GM19324 (cell line): ENCODE measurements around the gene CYP2D6.
"Not testable (repeated sequence)": the region's sequence is repeated elsewhere in the genome, so short reads cannot be mapped to it uniquely, and the experiment has no call there.

Source experiments
- ATAC-seq: cut with Tn5 transposase; IDR thresholded peaks from one replicate; pipeline ENCODE4 v1.9.1; 2021; ENCODE audit warnings: mild to moderate bottlenecking, moderate library complexity; ENCODE audit not compliant: unreplicated experiment, low FRiP score

The CYP2D6 gene

GRCh38 chr22:42138122-42138770 is 7.6 kb upstream of the CYP2D6 start:
- no peak for ATAC-seq

DNA sequence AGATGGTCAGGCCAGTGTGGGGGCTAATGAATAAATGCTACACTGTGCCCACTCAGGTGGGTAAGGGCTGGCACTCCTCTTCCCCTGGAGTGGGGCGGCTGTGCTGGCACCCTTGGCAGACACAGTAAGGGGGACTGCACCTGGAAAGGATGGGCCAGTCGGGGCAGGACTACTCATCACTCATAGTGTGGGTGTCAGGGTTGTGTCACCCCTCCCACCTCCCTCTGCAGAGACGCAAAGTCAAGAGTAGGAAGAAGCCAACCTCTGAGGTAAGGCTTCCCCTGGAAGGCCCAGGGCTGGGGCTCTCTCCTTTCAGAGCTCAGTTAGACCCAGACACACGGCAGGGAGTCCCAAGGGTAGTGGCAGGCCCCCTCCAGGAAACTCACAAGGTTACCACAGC is 5.1 kb upstream of the CYP2D6 start:
- ATAC-seq, result not testable (repeated sequence)

DNA sequence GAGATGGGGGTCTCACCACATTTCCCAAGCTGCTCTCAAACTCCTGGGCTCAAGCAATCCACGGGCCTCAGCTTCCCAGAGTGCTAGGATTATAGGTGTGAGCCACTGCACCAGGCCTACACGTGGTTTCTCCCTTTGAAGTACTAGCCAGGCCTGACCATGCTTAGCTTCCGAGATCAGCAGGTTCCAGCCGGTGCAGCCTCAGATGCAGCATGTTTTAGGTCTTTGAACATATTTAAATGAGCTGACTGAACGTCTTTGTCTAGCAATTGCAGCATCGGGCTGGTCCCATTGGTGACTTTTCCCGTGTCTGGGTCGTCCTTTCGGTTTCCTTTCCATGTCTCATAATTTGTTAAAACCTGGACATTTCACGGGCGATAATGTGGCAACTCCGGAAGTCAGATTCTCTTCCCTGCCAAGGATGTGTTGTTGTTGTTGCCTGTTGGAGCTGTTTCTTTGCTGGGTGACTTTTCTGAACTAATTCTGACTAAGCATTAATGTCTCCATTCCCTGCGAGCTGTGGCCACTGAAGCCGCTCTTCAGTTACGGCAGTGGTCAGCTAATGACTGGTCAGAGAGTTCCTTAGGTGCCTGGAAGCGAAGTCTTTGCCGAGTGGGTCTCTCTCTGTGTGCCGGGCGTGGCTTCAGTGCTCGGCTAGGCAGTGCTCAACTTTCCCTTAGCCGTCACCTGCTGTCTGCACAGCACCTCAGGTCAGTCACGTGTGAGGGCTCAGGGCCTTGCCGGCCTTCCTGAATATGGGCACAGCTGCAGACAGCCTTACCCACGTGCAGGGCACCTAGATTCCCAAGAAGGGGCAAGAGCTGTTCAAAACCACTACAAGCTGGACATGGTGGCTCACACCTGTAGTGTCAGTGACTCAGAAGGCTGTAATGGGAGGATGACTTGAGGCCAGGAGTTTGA is 3.8 kb upstream of the CYP2D6 start:
- ATAC-seq, result no peak

GRCh38 chr22:42132457-42132856 is 1.8 kb upstream of the CYP2D6 start:
- no peak for ATAC-seq

GRCh38 chr22:42131562-42131961 is 952 bp upstream of the CYP2D6 start:
- no peak for ATAC-seq

- not testable (repeated sequence) for ATAC-seq
These were observed 428 bp downstream of the CYP2D6 start for GRCh38 chr22:42130182-42130581.

DNA sequence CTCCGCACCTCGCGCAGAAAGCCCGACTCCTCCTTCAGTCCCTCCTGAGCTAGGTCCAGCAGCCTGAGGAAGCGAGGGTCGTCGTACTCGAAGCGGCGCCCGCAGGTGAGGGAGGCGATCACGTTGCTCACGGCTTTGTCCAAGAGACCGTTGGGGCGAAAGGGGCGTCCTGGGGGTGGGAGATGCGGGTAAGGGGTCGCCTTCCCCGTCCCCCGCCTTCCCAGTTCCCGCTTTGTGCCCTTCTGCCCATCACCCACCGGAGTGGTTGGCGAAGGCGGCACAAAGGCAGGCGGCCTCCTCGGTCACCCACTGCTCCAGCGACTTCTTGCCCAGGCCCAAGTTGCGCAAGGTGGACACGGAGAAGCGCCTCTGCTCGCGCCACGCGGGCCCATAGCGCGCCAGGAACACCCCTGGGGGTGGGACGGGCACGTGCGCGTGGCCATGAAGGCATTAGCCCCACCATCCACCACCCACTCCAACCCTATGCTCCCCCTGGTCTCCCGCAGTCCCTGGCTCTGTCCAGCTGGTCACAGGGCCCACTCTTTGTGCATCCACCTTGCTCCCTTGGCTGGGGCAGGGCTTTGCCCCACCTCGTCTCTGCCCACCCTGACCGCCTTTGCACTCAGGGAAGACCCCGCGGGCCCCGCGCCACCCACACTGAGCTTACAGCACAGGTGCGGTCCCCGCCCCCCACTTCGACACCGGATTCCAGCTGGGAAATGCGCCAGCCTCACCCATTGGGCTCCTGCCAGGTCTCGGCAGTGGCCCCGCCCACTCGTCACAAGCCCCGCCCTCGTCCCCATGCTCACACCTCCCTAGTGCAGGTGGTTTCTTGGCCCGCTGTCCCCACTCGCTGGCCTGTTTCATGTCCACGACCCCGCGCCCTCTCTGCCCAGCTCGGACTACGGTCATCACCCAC is 1.6 kb downstream of the CYP2D6 start:
- ATAC-seq, result not testable (repeated sequence)

GRCh38 chr22:42128007-42128406 is 2.6 kb downstream of the CYP2D6 start:
- ATAC-seq, result not testable (repeated sequence)

DNA sequence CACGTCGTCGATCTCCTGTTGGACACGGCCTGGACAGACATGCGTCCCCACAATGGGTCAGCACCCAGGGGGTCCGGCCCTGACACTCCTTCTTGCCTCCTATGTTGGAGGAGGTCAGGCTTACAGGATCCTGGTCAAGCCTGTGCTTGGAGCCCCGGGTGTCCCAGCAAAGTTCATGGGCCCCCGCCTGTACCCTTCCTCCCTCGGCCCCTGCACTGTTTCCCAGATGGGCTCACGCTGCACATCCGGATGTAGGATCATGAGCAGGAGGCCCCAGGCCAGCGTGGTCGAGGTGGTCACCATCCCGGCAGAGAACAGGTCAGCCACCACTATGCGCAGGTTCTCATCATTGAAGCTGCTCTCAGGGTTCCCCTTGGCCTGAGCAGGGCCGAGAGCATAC is 3.0 kb downstream of the CYP2D6 start:
- no peak for ATAC-seq

GRCh38 chr22:42123529-42123928 is 7.1 kb downstream of the CYP2D6 start:
- not testable (repeated sequence) for ATAC-seq

GRCh38 chr22:42120231-42121021 is 10.2 kb downstream of the CYP2D6 start:
- not testable (repeated sequence) for ATAC-seq

DNA sequence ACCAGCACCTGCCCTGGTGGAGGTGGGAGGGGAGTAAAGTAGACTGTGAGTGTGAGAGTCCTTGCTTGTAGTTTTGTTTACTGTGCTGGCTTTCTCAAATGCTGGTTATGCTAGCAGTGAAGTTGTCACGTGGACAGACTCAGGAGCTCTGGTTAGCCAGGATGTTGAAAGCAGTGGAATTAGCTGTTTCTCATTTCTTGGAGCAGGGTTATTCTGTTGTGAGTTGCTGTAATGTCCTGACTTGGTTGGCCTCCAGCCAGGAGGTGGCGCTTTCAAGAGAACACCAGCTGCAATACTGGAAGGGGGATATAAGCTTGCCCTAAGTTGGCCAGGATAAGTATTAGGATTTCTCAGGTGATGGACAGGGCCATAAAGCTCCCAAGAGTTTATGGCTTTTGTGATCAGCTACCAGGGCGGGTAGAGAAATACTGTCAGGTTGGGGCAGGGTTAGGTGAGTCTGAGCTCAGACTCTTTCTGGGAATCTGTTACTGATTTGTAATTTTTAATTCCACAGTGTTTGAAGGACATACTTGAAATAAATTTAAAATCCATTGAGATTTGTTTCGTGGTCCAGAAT is 13.7 kb downstream of the CYP2D6 start:
- ATAC-seq, result no peak

DNA sequence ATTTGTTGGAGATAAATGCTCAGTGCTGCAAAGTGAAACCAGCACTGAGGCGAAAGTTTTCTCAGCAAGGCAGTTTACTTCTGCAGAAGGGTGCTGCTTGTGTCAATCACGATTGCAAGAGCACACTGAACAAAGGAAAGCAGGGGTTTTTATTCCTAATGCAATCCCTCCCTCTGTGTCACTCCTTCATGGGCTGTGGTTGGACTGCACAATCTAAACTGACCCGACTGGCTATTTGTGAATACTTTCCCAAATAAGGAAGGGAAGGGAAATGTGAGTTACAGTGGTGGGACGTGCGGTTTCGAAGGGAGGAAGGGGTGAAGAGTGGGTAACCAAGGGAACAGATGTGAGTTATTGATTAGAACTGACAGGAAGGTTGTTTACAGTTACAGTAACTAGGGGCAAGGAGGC is 15.2 kb downstream of the CYP2D6 start:
- not testable (repeated sequence) for ATAC-seq

GRCh38 chr22:42114721-42115120 is 15.9 kb downstream of the CYP2D6 start:
- no peak for ATAC-seq

DNA sequence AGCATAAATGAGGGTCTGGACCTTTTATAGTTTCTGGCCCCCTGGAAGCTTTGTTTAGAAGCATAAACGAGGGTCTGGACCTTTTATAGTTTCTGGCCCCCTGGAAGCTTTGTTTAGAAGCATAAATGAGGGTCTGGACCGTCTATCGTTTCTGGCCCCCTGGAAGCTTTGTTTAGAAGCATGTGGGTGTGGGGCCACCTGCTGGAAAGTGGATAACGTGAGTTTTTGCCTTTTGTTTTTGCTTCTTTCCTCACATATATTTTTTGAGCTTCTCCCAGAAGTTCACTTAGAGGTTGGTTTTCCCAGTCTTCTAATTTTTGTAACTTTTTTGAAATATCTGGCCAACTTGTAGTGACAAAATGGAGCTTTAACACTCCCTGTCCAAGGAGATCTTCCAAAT is 17.8 kb downstream of the CYP2D6 start:
- not testable (repeated sequence) for ATAC-seq

DNA sequence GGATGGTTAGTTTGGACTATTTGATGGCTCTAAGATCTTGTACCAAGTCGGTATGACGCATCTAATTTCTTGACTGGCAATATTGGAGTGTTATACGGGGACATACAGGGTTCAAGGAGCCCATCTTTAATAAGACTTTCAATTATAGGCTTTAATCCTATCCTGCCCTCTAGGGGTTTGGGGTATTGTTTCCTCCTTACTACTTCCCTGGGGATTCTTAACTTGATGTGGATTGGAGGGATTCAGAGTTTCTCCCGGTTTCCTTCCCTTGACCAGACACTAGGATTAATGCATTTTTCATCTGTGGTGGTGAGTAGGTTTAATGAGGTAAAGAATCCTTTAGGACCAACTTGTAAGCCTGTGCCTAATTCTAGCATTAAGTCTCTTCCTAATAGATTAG is 18.8 kb downstream of the CYP2D6 start:
- no peak for ATAC-seq

- ATAC-seq, result no peak
These were observed 21.8 kb downstream of the CYP2D6 start for GRCh38 chr22:42108848-42109247.

DNA sequence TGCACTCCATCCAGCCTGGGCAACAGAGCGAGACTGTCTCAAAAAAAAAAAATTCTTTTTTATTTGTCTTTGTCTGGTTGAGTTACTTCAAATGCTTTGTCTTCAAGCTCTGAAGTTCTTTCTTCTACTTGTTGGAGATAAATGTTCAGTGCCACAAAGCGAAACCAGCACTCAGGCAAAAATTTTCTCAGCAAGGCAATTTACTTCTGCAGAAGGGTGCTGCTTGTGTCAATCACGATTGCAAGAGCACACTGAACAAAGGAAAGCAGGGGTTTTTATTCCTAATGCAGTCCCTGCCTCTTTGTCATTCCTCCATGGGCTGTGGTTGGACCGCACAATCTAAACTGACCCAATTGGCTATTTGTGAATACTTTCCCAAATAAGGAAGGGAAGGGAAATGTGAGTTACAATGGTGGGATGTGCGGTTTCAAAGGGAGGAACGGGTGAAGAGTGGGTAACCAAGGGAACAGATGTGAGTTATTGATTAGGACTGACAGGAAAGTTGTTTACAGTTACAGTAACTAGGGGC is 26.2 kb downstream of the CYP2D6 start:
- ATAC-seq, result not testable (repeated sequence)

- no peak for ATAC-seq
These were observed 29.4 kb downstream of the CYP2D6 start for GRCh38 chr22:42101199-42101598.
